ENCODE measurements around the gene RTL10. TPM values are rescaled to one million over a fixed set of nuclear protein-coding genes. Genes with fewer than 3 reads are reported as not detected.

The RTL10 gene
- total and polyA plus RNA-seq, 2 of the 8 experiments (the other 6 are each of a cell fraction or from before 2014, with no cell fraction given) = 11.5 to 18.8 TPM

- Histone ChIP-seq H2AK5ac (ENCODE audit: low read depth, low read length) (no peak overlapping the region), H4K20me1 (replicated peaks in 1 of 2; ENCODE audit: control insufficient read depth in 1 of 2, insufficient read depth in 2 of 2, low read length in 2 of 2) (no peaks in the 10 kb centered on the region), H3K36me3 (ENCODE audit: control insufficient read depth in 2 of 4, insufficient read depth in 4 of 4, low read length in 3 of 4) (0 out of 8 replicates have a peak, but pooled peaks cover 0 to 2% (median 0%) of the 10 kb centered on the region in 4 experiments), H3K14ac (ENCODE audit: insufficient read length) (no peak overlapping the region), H2BK20ac (ENCODE audit: low read length) (no peak overlapping the region), H3K79me1 (ENCODE audit: low read depth, low read length) (no peaks in the 10 kb centered on the region; the same call in 1 of the 2 replicates), H3K79me2 (ENCODE audit: control insufficient read depth in 1 of 2, insufficient read depth in 2 of 2, low read length in 2 of 2) (no peaks in the 10 kb centered on the region), H3K4ac (replicated peaks; ENCODE audit: insufficient read length, low read depth, low read length) (no peak overlapping the region), H3K56ac (replicated peaks; ENCODE audit: insufficient read length, low read depth, low read length) (no peak overlapping the region), H3K18ac (ENCODE audit: extremely low read depth, low read length) (no peak overlapping the region), H2BK120ac (replicated peaks; ENCODE audit: low read depth, low read length) (no peak overlapping the region), H3K4me2 (ENCODE audit: insufficient read depth in 1 of 2, low read depth in 2 of 2, low read length in 2 of 2) (no peak overlapping the region), H4K91ac (replicated peaks; ENCODE audit: insufficient read length, low read length) (no peak overlapping the region), H3K23ac (ENCODE audit: insufficient read length) (no peak overlapping the region), H3K9ac (replicated peaks in 1 of 4; ENCODE audit: extremely low read depth in 1 of 4, low read depth in 3 of 4, low read length in 3 of 4) (no peak overlapping the region), H4K8ac (ENCODE audit: extremely low read depth, insufficient read depth, low read length) (peak overlapping the region; percentile 68; the same call in 1 of the 2 replicates), H3K23me2 (ENCODE audit: low read depth, low read length) (peaks cover under 1% of the 10 kb centered on the region; the same call in 1 of the 2 replicates), H3K9me3 (ENCODE audit: insufficient read depth in 2 of 2, low read depth in 1 of 2, low read length in 1 of 2) (no peaks in the 10 kb centered on the region), H2AFZ (ENCODE audit: low read length) (no peak overlapping the region), H2BK12ac (ENCODE audit: low read depth, low read length) (no peak overlapping the region), H3K27me3 (replicated peaks in 1 of 4; ENCODE audit: control insufficient read depth in 3 of 4, extremely low read depth in 1 of 4, insufficient read depth in 3 of 4, low read length in 3 of 4) (peaks cover 0 to 2% (median 0%) of the 10 kb centered on the region in 4 experiments; a peak in 1 of 7 replicates), H4K5ac (ENCODE audit: insufficient read length, low read depth, low read length) (no peak overlapping the region), H2BK5ac (ENCODE audit: low read depth, low read length) (no peak overlapping the region), H3K4me3 (ENCODE audit: extremely low read depth in 1 of 4, insufficient read depth in 2 of 4, low read depth in 3 of 4, low read length in 4 of 4) (no peak overlapping the region), H2BK15ac (ENCODE audit: low read length) (no peak overlapping the region), H3K4me1 (replicated peaks in 1 of 4; ENCODE audit: control insufficient read depth in 3 of 4, insufficient read depth in 4 of 4, low read length in 3 of 4) (peaks cover 3 to 14% (median 10%) of the 10 kb centered on the region in 4 experiments), H3K27ac (ENCODE audit: low read depth, low read length) (no peak overlapping the region)
- no peak for TF ChIP-seq BCL11A (IDR thresholded peaks at IDR 0.05; ENCODE audit: low read depth in 2 of 2, low read length in 2 of 2)
- TF ChIP-seq SP2 (IDR thresholded peaks at IDR 0.05; ENCODE audit: low read length) = no peak
- no peak for TF ChIP-seq EGR1 (IDR thresholded peaks at IDR 0.05; ENCODE audit: borderline replicate concordance, low read depth, low read length)
- no peak for TF ChIP-seq ATF2 (IDR thresholded peaks at IDR 0.05; ENCODE audit: low read length)
- no peak for TF ChIP-seq EZH2 (IDR thresholded peaks at IDR 0.05; ENCODE audit: low read depth, low read length, severe bottlenecking)
- no peak for TF ChIP-seq KDM4A (IDR thresholded peaks at IDR 0.05; ENCODE audit: low read depth, low read length, severe bottlenecking)
- TF ChIP-seq, protein P1, sequence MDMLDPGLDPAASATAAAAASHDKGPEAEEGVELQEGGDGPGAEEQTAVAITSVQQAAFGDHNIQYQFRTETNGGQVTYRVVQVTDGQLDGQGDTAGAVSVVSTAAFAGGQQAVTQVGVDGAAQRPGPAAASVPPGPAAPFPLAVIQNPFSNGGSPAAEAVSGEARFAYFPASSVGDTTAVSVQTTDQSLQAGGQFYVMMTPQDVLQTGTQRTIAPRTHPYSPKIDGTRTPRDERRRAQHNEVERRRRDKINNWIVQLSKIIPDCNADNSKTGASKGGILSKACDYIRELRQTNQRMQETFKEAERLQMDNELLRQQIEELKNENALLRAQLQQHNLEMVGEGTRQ (IDR thresholded peaks at IDR 0.05; ENCODE audit: low read length) = no peak
- FAIRE-seq = no peak
- peak in 1 of 2 experiments; percentile 42 for DNase-seq (ENCODE audit: low read depth in 1 of 2, low spot score in 2 of 2)
- CTCF ChIA-PET (ENCODE audit: partially characterized antibody) = interaction anchor here (0.6 to 2.6 kb wide), 5 partner anchors 9 to 1801 kb away, joined by 3 to 7 read pairs (median 5); no protein-coding TSS in a partner anchor
- POLR2A ChIA-PET (ENCODE audit: partially characterized antibody) = interaction anchor here (0.9 to 2.0 kb wide), 2 partner anchors 27 to 28 kb away, joined by 3 to 5 read pairs; no protein-coding TSS in a partner anchor
- WGBS, 2 experiments (ENCODE audit: extremely low coverage in 1 of 2, insufficient coverage in 1 of 2, insufficient read length in 1 of 2, insufficient replicate concordance in 2 of 2, low coverage in 1 of 2, low lambda C conversion rate in 2 of 2, missing lambda C conversion rate in 1 of 2) = 87% methylated on average over 20 of the region's 23 CpGs; no CpG with 5 or more reads in 1 of the 2 experiments
Measured at GRCh38 chr22:19875531-19876313, 21.0 kb upstream of the RTL10 start.
